Stimulated activated CD4-positive, alpha-beta T cell treated with anti-CD3 and anti-CD28 coated beads, Interleukin-1b, Interleukin-23, amount 100 ng/mL, for 48 hours (primary cell): ENCODE data around the gene BRCC3.
A peak's percentile ranks its signal among the peaks of the same experiment; 100 is the strongest.
"Not testable (repeated sequence)": the region's sequence is repeated elsewhere in the genome, so short reads cannot be mapped to it uniquely, and the experiment has no call there.

Experiments used
- DNase-seq: peaks from one replicate; pipeline ENCODE4 v3.0.0-alpha.2; 2020

BRCC3 gene

DNA sequence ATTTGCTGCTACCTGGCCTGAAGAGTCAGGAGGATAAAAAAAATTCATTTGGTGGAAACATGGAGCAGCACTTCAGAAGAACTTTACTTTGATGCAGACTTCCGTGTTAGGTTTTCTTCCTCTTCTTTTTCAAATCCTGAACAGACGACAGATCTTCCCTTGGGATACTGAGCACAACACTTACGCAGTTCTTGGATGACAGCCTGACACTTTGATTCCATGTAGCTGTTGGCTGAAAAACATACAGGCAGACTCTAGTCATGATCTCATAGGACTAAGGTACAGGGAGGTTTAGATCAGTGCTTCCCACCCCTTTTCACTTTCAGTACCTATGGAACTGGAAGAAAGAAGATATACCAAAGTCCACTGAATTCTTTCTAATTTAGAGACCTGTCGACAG, 9.5 kb upstream of the BRCC3 start:
- DNase-seq = no peak

GRCh38 chrX:155065035-155065734, 6.1 kb upstream of the BRCC3 start:
- no peak for DNase-seq

- DNase-seq = no peak
These were observed 3.1 kb upstream of the BRCC3 start for GRCh38 chrX:155068165-155068564.

GRCh38 chrX:155069414-155069813, 1.9 kb upstream of the BRCC3 start:
- DNase-seq = no peak

DNA sequence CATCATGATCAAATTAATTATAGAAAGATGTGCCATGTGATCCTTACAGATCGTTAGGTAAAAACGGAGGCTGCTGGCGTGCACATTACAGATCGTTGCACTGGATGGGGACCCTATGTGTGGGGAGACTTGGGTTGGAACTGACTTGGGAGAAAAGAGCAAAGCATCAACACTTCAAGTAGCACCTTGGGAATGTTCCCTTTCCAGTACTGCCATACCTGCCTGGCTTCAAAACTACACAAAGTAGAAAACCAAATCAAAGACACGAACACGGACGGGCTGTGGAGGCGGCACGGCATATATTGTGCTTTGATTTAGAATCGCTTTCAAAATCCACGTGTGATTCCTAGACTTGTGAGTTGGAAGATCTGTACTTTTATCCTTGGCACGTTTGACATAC, 1.3 kb upstream of the BRCC3 start:
- no peak for DNase-seq

GRCh38 chrX:155070663-155070974, 689 bp upstream of the BRCC3 start:
- DNase-seq = no peak

DNA sequence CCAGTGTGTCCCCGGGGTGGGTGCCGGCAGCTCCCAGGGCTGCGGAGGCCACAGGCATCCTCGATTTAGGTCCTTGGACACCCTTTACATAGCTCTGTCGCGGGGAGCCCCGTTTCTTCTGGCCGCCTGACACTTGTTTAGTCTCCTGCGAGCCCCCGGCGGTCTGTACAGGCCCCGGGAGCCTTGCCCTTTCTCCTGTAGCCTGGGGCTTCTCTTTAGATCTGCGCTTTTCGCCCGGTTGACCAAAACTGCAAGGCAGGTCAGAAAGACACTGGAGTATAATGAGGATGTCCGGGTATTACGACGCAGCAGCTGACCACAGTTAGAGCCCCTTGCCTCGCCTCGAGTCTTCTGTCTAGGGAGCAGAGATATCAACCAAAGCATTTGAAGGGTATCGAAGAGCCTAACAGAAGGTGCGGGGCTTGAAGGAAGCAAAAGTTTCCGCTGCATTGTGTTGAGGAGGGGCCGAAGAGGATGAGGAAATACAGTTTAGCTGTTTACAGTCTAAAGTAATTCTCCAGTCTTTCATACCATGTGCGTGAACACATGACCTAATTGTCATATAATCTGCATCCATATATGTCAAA, 479 bp downstream of the BRCC3 start:
- no peak for DNase-seq

- peak; percentile 25 for DNase-seq
These were observed 15.0 kb downstream of the BRCC3 start for GRCh38 chrX:155086202-155086840.

- no peak for DNase-seq
These were observed 15.8 kb downstream of the BRCC3 start for GRCh38 chrX:155086961-155087735.

- no peak for DNase-seq
These were observed 23.3 kb downstream of the BRCC3 start for GRCh38 chrX:155094468-155095061.

DNA sequence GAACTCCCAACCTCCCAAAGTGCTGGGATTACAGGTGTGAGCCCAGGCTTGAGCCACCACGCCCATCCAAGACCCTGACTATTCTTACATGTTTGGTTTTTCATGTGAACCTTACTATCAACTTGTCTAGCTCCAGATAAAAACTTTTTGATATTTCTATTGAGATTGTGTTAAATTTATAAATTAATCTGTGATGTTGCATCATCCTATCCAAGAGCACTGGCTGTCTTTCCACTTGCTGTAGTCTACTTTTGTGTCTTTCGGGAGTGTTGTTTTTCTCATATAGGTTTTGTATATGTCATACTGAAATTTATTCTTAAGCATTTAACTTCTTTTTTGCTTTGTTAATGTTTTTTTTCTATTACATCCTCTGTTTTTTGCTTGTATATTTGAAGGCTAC, 34.6 kb downstream of the BRCC3 start:
- DNase-seq = no peak

- no peak for DNase-seq
These were observed 37.1 kb downstream of the BRCC3 start for GRCh38 chrX:155108427-155108826.

- DNase-seq = no peak
These were observed 40.9 kb downstream of the BRCC3 start for GRCh38 chrX:155112171-155112570.

DNA sequence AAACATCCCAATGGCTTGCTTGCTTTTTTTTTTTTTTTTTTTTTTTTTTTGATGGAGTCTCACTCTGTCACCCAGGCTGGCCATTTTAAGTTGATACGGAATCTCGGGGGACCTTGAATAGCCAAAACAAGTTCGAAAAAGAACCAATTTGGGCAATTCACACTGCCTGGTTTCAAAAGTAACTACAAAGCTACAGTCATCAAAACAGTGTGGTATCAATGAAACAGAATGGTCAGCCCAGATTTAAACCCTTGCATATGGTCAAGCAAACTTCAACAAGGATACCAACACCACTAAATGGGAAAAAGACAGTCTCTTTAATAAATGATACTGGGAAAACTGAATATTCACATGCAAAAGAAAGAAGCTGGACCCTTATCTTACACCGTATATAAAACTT, 41.8 kb downstream of the BRCC3 start:
- DNase-seq = no peak

DNA sequence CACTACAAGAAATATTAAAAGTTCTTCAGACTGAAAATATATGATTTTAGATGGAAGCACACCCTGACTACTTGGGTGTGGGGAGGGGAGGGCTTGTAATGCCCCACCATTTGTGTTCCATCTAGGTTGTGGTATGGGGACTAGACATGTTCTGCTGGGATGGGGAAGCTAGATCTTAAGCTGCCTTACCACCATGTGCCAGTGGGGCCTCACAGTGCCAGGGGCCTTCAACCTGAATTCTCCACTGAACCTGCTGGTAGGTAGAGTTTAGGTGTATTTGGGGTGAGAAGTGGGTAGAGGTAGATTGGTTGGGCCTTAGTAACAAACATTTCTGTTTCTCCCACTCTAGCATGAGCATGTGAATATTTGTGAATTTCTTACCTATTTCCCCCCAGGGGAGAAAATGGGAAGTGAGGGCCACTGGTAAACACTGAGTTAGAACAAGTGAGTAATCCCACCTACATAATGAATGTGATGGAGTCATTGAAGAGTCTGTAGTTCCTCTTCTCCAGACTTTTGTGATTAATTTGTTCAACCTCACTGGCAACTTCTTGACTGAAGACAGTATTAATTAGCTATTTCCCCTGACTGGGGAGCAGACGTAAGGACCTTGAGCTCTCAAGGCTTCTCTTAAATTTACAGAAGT, 44.0 kb downstream of the BRCC3 start:
- no peak for DNase-seq

DNA sequence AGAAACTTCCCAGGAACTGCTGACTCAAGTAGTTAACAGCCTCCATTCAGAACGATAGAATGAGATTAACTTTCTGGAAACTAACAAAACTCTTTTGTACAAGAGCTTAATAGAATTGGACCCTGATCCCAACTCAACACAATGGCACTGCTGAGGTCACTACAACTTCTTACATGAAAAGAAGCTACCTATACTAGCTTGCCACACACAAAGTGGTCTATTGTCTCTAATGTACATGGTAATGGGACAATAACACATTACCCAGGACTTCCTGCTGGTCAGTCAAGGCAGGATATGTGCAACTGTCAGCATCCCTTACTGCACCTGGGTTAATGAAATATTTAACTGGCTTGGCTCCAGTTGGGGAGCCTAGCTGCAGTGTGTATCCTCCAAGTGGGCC, 56.2 kb downstream of the BRCC3 start:
- DNase-seq = no peak

- DNase-seq = no peak
These were observed 56.6 kb downstream of the BRCC3 start for GRCh38 chrX:155127940-155128339.

DNA sequence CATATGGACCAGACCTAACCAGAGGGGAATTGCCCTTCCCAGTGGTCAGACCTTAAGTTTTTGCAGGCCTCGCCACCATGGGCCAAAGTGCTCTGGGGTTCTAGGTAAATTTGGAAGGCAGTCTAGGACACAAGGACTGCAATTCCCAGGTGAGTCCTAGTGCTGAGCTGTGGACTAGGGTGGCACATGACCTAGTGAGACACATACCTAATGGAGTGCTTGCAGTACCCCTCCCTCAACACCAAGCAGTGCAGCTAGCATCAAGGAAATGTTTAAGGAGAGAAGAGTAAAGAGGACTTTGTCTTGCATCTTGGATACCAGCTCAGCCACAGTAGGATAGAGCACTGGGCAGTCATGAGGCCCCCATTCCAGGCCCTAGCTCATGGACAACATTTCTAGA, 60.8 kb downstream of the BRCC3 start:
- DNase-seq = no peak

- DNase-seq = no peak
These were observed 62.9 kb downstream of the BRCC3 start for GRCh38 chrX:155134255-155134654.

GRCh38 chrX:155143959-155144548, 72.7 kb downstream of the BRCC3 start:
- no peak for DNase-seq

- no peak for DNase-seq
These were observed 73.6 kb downstream of the BRCC3 start for GRCh38 chrX:155144926-155145325.

GRCh38 chrX:155147612-155148011, 76.3 kb downstream of the BRCC3 start:
- not testable (repeated sequence) for DNase-seq

DNA sequence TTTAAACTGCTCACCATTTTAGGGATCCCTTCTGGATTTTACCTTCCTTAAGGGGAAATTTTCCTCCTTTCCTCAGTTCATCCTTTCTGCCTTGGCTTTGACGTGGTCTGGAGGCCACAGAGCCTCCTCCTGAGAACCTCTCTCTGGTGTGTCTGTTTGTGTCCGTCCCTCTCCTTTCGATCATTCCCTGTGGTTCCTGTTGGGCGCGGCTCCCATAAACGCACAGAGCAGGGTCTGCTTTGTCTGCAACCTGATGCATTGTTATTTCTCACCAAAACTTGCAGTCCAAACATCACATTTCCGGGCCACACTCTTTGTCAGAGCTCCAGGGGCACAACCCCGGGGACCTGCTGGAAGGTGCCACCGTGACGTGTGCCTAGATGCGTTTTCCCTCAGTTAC, 76.9 kb downstream of the BRCC3 start:
- not testable (repeated sequence) for DNase-seq
